Nephron (organoid): Measurements from ENCODE around the gene TBL1X.
A peak's percentile ranks its signal among the peaks of the same experiment; 100 is the strongest.

Source experiments
- H3K27ac Mint-ChIP-seq, 3 experiments: 2 replicates each; pipeline ENCODE4 v1.8.0; 2020; ENCODE audit warnings: mixed read lengths in 3 of 3, mild to moderate bottlenecking in 2 of 3, moderate library complexity in 1 of 3
- H3K27me3 Mint-ChIP-seq: 2 replicates; pipeline ENCODE4 v1.8.0; 2021; ENCODE audit warnings: low read depth, mild to moderate bottlenecking, moderate library complexity, mixed read lengths
- H3K36me3 Mint-ChIP-seq: 2 replicates; pipeline ENCODE4 v1.8.0; 2020; ENCODE audit warnings: low read depth, mixed read lengths
- H3K4me1 Mint-ChIP-seq: 2 replicates; pipeline ENCODE4 v1.8.0; 2020; ENCODE audit warnings: mixed read lengths
- H3K4me3 Mint-ChIP-seq, 3 experiments: 2 replicates each; pipeline ENCODE4 v1.8.0; 2020; ENCODE audit warnings: mild to moderate bottlenecking in 3 of 3, mixed read lengths in 3 of 3, moderate library complexity in 2 of 3
- H3K9me3 Mint-ChIP-seq: 2 replicates; pipeline ENCODE4 v1.8.0; 2020; ENCODE audit warnings: mixed read lengths
- TF ChIP-seq, protein P1 (sequence below), 3 experiments: fragments of 200-600 bp; sonication (generic); IDR thresholded peaks; one replicate each; pipeline ENCODE4 v1.5.0; 2021; ENCODE audit warnings: antibody characterized with exemption in 3 of 3; ENCODE audit not compliant: unreplicated experiment in 3 of 3

The TBL1X gene

DNA sequence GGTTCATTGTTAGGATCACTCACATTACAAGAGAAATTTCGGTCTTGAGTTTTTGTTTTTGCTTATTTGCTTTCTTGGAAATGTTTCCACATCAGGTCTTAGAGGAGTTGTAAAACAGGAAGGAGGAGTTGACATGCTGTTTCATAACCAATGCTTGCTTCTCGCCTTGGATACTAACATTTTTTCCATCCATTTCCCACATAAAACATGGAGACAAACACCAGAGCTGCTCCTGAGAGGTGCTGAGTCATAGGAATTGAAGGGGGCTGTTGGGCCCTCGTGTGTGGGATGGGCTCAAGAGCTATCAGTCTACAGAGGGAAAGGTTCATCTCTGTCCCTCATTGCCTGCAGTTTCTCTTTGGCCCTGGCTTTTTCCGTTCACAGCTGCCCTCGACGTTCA, 29.9 kb downstream of the TBL1X start:
- H3K36me3 Mint-ChIP-seq = peaks cover 19% of the 10 kb centered on the region
- peaks cover 19% of the 10 kb centered on the region for H3K4me1 Mint-ChIP-seq
- no peaks in the 10 kb centered on the region for H3K27me3 Mint-ChIP-seq
- TF ChIP-seq, protein P1, sequence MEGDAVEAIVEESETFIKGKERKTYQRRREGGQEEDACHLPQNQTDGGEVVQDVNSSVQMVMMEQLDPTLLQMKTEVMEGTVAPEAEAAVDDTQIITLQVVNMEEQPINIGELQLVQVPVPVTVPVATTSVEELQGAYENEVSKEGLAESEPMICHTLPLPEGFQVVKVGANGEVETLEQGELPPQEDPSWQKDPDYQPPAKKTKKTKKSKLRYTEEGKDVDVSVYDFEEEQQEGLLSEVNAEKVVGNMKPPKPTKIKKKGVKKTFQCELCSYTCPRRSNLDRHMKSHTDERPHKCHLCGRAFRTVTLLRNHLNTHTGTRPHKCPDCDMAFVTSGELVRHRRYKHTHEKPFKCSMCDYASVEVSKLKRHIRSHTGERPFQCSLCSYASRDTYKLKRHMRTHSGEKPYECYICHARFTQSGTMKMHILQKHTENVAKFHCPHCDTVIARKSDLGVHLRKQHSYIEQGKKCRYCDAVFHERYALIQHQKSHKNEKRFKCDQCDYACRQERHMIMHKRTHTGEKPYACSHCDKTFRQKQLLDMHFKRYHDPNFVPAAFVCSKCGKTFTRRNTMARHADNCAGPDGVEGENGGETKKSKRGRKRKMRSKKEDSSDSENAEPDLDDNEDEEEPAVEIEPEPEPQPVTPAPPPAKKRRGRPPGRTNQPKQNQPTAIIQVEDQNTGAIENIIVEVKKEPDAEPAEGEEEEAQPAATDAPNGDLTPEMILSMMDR (IDR thresholded peaks at IDR 0.05; ENCODE audit: unreplicated experiment in 3 of 3) = no peak
- no peak overlapping the region for H3K4me3 Mint-ChIP-seq
- peak overlapping the region; percentile 37 to 77 (median 62) for H3K27ac Mint-ChIP-seq
- peaks cover 10% of the 10 kb centered on the region for H3K9me3 Mint-ChIP-seq

DNA sequence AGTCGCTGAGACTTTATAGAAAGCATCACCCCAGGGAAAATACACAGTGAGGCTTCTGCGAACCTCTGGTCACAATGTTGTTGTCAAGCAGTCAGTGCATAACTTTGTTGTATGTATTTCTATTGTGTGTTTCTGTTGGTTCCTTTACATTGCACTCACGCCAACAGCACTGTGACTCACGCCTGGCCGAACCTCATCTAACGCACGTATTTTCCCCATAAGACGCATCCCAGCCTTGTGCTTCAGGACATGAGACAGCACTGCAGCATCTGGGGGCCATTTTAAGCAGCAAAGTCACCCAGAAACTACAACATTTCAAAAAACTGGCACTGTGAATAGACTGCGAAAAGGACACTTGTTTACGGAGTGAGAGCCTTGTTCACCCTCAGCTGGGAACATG, 30.6 kb downstream of the TBL1X start:
- Mint-ChIP-seq H3K36me3 (peaks cover 19% of the 10 kb centered on the region), H3K4me3 (no peak overlapping the region), H3K27me3 (no peaks in the 10 kb centered on the region), H3K27ac (no peak overlapping the region), H3K9me3 (peaks cover 10% of the 10 kb centered on the region), H3K4me1 (peaks cover 19% of the 10 kb centered on the region)
- TF ChIP-seq, protein P1 (IDR thresholded peaks at IDR 0.05; ENCODE audit: unreplicated experiment in 3 of 3) = no peak

DNA sequence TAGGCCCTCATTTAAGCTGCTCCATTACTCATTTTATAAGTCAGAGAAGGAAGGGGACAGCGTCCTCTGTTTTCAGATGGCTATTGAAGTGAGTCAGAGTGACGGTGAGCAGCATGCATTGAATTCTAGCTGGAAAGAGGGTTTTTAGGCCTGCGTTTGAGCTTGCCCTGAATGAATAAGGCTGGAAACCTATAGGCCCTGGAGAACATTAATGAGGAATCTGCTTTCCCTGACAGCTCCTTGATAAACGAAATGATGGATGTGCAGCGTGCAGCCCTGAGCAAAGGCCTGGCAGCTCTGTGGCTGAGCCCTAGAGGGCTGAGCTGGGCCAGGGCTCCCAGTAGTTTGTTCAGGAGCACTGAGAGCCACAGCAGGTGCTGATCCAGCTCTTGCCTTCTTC, 33.4 kb downstream of the TBL1X start:
- H3K36me3 Mint-ChIP-seq = peaks cover 38% of the 10 kb centered on the region
- no peak overlapping the region for H3K27ac Mint-ChIP-seq
- H3K9me3 Mint-ChIP-seq = peaks cover 10% of the 10 kb centered on the region
- TF ChIP-seq, protein P1 (IDR thresholded peaks at IDR 0.05; ENCODE audit: unreplicated experiment in 3 of 3) = no peak
- H3K4me3 Mint-ChIP-seq = no peak overlapping the region
- H3K27me3 Mint-ChIP-seq = no peaks in the 10 kb centered on the region
- peaks cover 8% of the 10 kb centered on the region for H3K4me1 Mint-ChIP-seq

DNA sequence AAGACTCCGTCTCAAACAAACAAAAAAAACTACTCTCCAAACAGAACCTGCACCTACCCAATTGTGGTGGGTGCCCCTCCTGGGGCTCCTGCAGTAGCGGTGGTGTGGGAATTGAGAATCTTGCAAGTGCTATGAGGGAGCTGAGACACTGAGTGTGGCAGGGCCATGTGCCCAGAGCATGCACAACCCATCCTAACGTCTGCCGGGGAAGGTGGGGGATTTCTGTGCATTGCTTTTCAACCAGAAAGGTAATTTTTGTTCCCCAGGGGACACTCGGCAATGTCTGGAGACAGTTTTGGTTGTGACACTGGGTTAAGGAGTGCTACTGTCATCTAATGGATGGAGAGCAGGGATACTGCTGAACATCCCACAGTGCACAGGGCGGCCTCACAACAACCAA, 35.7 kb downstream of the TBL1X start:
- no peak overlapping the region for H3K27ac Mint-ChIP-seq
- H3K4me1 Mint-ChIP-seq = no peaks in the 10 kb centered on the region
- TF ChIP-seq, protein P1 (IDR thresholded peaks at IDR 0.05; ENCODE audit: unreplicated experiment in 3 of 3) = no peak
- H3K27me3 Mint-ChIP-seq = no peaks in the 10 kb centered on the region
- peaks cover 26% of the 10 kb centered on the region for H3K9me3 Mint-ChIP-seq
- no peak overlapping the region for H3K4me3 Mint-ChIP-seq
- H3K36me3 Mint-ChIP-seq = peaks cover 57% of the 10 kb centered on the region

DNA sequence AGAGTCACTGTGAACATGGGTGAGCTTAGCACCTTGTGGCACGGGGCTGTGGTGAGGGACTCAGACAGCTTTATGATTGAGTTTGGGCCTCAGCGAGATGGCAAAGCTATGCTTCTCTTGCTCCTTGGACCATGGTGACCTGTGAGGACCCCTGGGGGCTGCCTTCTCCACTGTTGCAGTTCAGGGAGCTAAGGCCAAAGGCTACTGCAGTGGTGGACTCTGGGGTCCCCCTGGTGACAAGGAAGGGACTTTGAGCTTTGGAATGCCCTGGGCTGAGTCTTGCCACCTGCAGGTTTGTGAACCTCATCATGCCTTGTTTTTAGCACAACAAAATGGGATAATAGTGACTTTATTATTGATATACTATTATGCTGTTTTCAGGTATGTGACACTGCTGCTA, 36.5 kb downstream of the TBL1X start:
- peaks cover 29% of the 10 kb centered on the region for H3K9me3 Mint-ChIP-seq
- H3K4me1 Mint-ChIP-seq = no peaks in the 10 kb centered on the region
- H3K27me3 Mint-ChIP-seq = no peaks in the 10 kb centered on the region
- TF ChIP-seq, protein P1 (IDR thresholded peaks at IDR 0.05; ENCODE audit: unreplicated experiment in 3 of 3) = no peak
- H3K4me3 Mint-ChIP-seq = no peak overlapping the region
- no peak overlapping the region for H3K27ac Mint-ChIP-seq
- peaks cover 59% of the 10 kb centered on the region for H3K36me3 Mint-ChIP-seq

DNA sequence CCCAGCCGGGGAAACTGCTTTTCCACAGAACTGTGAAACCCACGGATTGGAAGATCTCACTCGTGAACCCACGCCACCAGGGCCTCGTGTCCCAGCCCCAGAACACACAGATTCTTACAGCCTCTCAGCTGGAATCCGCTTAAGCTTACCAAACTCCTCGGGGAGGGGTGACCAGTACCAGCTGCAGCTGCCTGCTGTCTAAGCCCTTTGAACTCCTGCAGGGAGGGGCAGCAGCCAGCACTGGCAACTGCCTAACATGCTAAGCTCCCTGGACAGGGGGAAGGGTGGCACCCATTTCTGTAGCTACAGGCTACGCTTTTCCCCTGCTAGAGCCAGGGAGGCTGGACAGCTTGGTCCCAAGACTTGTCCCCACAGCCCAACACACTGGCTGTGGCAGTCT, 38.4 kb downstream of the TBL1X start:
- TF ChIP-seq, protein P1 (IDR thresholded peaks at IDR 0.05; ENCODE audit: unreplicated experiment in 3 of 3) = no peak
- Mint-ChIP-seq H3K4me1 (no peaks in the 10 kb centered on the region), H3K27me3 (no peaks in the 10 kb centered on the region), H3K36me3 (peaks cover 77% of the 10 kb centered on the region), H3K27ac (no peak overlapping the region), H3K4me3 (no peak overlapping the region), H3K9me3 (peaks cover 41% of the 10 kb centered on the region)
